Prostate gland (tissue), 2 donors: ENCODE results near the gene HSPA4L.

Source experiments
- POLR2A ChIP-seq: fragments of 450-650 bp; IDR thresholded peaks from one replicate; pipeline ENCODE4 v1.6.1; 2016; ENCODE audit warnings: antibody characterized with exemption, mild to moderate bottlenecking
- POLR2AphosphoS5 ChIP-seq: sonication (generic); formaldehyde crosslinking; IDR thresholded peaks from one replicate; pipeline ENCODE4 v1.6.1; 2017; ENCODE audit warnings: antibody characterized with exemption
- TF ChIP-seq, protein P1 (sequence below), 4 experiments: fragments of 200-600 bp in 2 of 4; fragments of 450-650 bp in 2 of 4; sonication (generic) in 2 of 4; IDR thresholded peaks; 1 replicate in 3 of 4; 2 replicates in 1 of 4; pipeline ENCODE4 v1.5.1; 2016 to 2019; ENCODE audit warnings: antibody characterized with exemption in 4 of 4, mild to moderate bottlenecking in 2 of 4, moderate library complexity in 2 of 4

DNA sequence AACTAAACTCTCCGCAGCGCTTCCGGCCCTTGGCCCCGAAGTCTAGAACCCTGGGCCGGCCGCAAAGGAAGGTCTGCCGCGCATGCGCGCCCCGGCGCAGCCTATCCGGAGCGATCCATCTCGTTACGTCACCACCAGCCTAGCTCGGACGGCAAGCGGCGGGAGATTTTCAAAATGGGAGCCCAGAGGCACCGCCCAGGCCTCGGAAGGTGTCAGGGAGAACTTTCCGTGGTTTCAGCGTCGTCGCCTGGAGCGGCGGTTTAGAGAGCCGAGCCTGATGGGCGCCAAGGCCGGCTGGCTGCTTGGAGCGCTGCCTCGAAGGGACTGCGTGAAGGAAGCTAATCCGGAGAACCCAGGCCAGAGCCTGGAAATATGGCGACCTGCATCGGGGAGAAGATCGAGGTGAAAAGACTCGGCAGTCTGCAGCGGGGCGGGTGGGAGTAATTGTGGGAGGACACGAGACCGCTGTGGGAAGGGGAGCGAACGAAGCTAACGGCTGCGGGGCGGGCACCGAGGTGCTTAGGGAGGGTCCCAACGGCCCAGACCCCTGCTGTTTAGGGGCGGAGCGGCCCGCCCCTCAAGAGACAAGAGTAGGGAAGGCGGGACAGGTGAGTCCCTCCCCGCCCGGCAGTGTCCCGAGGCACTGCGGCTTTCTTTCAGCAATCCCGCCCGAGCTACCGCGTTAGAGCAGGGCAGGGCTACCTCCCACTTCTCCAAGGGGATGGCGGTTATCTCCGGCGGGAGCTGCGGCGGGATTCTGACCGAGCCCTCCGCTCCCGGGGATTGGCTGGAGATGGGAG, 98.8 kb downstream of the HSPA4L start, which contains the start of gene PLK4:
- TF ChIP-seq, protein P1, sequence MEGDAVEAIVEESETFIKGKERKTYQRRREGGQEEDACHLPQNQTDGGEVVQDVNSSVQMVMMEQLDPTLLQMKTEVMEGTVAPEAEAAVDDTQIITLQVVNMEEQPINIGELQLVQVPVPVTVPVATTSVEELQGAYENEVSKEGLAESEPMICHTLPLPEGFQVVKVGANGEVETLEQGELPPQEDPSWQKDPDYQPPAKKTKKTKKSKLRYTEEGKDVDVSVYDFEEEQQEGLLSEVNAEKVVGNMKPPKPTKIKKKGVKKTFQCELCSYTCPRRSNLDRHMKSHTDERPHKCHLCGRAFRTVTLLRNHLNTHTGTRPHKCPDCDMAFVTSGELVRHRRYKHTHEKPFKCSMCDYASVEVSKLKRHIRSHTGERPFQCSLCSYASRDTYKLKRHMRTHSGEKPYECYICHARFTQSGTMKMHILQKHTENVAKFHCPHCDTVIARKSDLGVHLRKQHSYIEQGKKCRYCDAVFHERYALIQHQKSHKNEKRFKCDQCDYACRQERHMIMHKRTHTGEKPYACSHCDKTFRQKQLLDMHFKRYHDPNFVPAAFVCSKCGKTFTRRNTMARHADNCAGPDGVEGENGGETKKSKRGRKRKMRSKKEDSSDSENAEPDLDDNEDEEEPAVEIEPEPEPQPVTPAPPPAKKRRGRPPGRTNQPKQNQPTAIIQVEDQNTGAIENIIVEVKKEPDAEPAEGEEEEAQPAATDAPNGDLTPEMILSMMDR (IDR thresholded peaks at IDR 0.05), result no peak
- TF ChIP-seq POLR2AphosphoS5 (peak; percentile 93), POLR2A (peak; percentile 78)
